Panc1 (cell line): ENCODE measurements around the gene ZFP69.

ENCODE experiments used
- CTCF ChIP-seq: fragments of 450-650 bp; IDR thresholded peaks from 2 replicates; pipeline ENCODE4 v1.5.1; 2017; ENCODE audit warnings: mild to moderate bottlenecking
- POLR2AphosphoS5 ChIP-seq: IDR thresholded peaks from 2 replicates; pipeline ENCODE4 v1.6.1; 2012; ENCODE audit warnings: mild to moderate bottlenecking, low read depth, low read length, moderate library complexity
- SIN3A ChIP-seq: IDR thresholded peaks from 2 replicates; pipeline ENCODE4 v1.6.1; 2012; ENCODE audit warnings: low read depth, mild to moderate bottlenecking, low read length, moderate library complexity, borderline replicate concordance; ENCODE audit not compliant: insufficient read depth
- TCF7L2 ChIP-seq: IDR thresholded peaks from 2 replicates; pipeline ENCODE4 v1.6.1; 2011; ENCODE audit warnings: mild to moderate bottlenecking, low read depth, low read length, inconsistent platforms
- TF ChIP-seq, protein P1 (sequence below), 2 experiments: IDR thresholded peaks; 2 replicates each; pipeline ENCODE4 v1.6.1; 2011 to 2012; ENCODE audit warnings: low read depth in 2 of 2, control low read depth in 1 of 2, low read length in 1 of 2, mild to moderate bottlenecking in 1 of 2, moderate library complexity in 1 of 2; ENCODE audit not compliant: insufficient read depth in 1 of 2

DNA sequence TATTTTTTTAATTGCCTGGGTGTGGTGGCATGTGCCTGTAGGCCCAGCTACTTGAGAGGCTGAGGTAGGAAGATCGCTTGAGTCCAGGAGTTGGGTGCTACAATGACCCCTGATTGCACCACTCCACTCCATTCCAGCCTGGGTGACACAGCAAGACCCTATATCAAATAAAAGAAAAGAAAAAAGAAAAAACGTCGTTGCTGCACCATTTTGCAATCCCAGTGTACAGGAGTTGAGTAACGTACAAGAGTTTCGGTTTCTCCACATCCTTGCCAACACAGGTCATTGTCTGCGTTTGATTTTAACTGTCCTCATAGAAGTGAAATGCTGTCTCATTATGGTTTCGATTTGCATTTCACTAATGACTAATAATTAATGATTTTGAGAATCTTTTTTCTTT is 62.2 kb downstream of the ZFP69 start:
- TF ChIP-seq CTCF (no peak), POLR2AphosphoS5 (no peak), TCF7L2 (no peak), SIN3A (no peak)
- TF ChIP-seq, protein P1, sequence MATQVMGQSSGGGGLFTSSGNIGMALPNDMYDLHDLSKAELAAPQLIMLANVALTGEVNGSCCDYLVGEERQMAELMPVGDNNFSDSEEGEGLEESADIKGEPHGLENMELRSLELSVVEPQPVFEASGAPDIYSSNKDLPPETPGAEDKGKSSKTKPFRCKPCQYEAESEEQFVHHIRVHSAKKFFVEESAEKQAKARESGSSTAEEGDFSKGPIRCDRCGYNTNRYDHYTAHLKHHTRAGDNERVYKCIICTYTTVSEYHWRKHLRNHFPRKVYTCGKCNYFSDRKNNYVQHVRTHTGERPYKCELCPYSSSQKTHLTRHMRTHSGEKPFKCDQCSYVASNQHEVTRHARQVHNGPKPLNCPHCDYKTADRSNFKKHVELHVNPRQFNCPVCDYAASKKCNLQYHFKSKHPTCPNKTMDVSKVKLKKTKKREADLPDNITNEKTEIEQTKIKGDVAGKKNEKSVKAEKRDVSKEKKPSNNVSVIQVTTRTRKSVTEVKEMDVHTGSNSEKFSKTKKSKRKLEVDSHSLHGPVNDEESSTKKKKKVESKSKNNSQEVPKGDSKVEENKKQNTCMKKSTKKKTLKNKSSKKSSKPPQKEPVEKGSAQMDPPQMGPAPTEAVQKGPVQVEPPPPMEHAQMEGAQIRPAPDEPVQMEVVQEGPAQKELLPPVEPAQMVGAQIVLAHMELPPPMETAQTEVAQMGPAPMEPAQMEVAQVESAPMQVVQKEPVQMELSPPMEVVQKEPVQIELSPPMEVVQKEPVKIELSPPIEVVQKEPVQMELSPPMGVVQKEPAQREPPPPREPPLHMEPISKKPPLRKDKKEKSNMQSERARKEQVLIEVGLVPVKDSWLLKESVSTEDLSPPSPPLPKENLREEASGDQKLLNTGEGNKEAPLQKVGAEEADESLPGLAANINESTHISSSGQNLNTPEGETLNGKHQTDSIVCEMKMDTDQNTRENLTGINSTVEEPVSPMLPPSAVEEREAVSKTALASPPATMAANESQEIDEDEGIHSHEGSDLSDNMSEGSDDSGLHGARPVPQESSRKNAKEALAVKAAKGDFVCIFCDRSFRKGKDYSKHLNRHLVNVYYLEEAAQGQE (IDR thresholded peaks at IDR 0.05; ENCODE audit: insufficient read depth in 1 of 2, low read depth in 2 of 2, low read length in 1 of 2), result no peak
